ENCODE results near the gene ITLN1. TPM values are rescaled to one million over a fixed set of nuclear protein-coding genes. Genes with fewer than 3 reads are reported as not detected.
"Not testable (repeated sequence)": the region's sequence is repeated elsewhere in the genome, so short reads cannot be mapped to it uniquely, and the experiment has no call there.

The ITLN1 gene
- polyA plus RNA-seq, 1 donor from 2014 or later: not detected

GRCh38 chr1:160905617-160905989 is 20.6 kb upstream of the ITLN1 start:
- Histone ChIP-seq H3K9ac (ENCODE audit: low read length) (no peak overlapping the region), H3K4me2 (ENCODE audit: low read length) (no peak overlapping the region), H4K20me1 (ENCODE audit: insufficient read depth) (no peaks in the 10 kb centered on the region), H3K79me2 (replicated peaks; ENCODE audit: insufficient read depth, low read length) (no peaks in the 10 kb centered on the region), H3K27me3 (ENCODE audit: insufficient read depth, low read depth, low read length) (no peaks in the 10 kb centered on the region), H3K9me3 (ENCODE audit: low read length) (no peaks in the 10 kb centered on the region), H3F3A (ENCODE audit: insufficient read depth, low read length, poor library complexity, severe bottlenecking) (no peaks in the 10 kb centered on the region), H3K9me2 (ENCODE audit: insufficient read depth, low read length) (no peaks in the 10 kb centered on the region), H3K4me3 (ENCODE audit: low read length) (no peak overlapping the region), H3K27ac (ENCODE audit: low read length) (no peak overlapping the region), H2AFZ (ENCODE audit: low read depth, low read length) (no peak overlapping the region), H3K36me3 (ENCODE audit: insufficient read depth, low read length) (no peaks in the 10 kb centered on the region)
- TF ChIP-seq REST (IDR thresholded peaks at IDR 0.05; ENCODE audit: borderline replicate concordance) (no peak), TAF1 (IDR thresholded peaks at IDR 0.05; ENCODE audit: low read depth) (no peak), SMC3 (conservative IDR thresholded peaks at IDR 0.05; ENCODE audit: poor library complexity) (no peak), EZH2 (IDR thresholded peaks at IDR 0.05; ENCODE audit: borderline replicate concordance, insufficient read depth, low read length, poor library complexity, severe bottlenecking) (no peak), MXI1 (conservative IDR thresholded peaks at IDR 0.05; ENCODE audit: poor library complexity, severe bottlenecking) (no peak), EP300 (conservative IDR thresholded peaks at IDR 0.05; ENCODE audit: poor library complexity, severe bottlenecking) (no peak), POLR2AphosphoS5 (IDR thresholded peaks at IDR 0.05) (no peak), RAD21 (conservative IDR thresholded peaks at IDR 0.05) (no peak), CTCF (IDR thresholded peaks at IDR 0.05; ENCODE audit: poor library complexity, severe bottlenecking) (no peak)

- Histone ChIP-seq H3K4me3 (ENCODE audit: low read length) (no peak overlapping the region), H3K9me3 (ENCODE audit: low read length) (no peaks in the 10 kb centered on the region), H3K4me2 (ENCODE audit: low read length) (no peak overlapping the region), H3K27me3 (ENCODE audit: insufficient read depth, low read depth, low read length) (no peaks in the 10 kb centered on the region), H3K9me2 (ENCODE audit: insufficient read depth, low read length) (no peaks in the 10 kb centered on the region), H3K27ac (ENCODE audit: low read length) (no peak overlapping the region), H4K20me1 (ENCODE audit: insufficient read depth) (no peaks in the 10 kb centered on the region), H3K9ac (ENCODE audit: low read length) (no peak overlapping the region), H3K36me3 (ENCODE audit: insufficient read depth, low read length) (no peaks in the 10 kb centered on the region), H3K79me2 (replicated peaks; ENCODE audit: insufficient read depth, low read length) (no peaks in the 10 kb centered on the region), H3F3A (ENCODE audit: insufficient read depth, low read length, poor library complexity, severe bottlenecking) (no peaks in the 10 kb centered on the region), H2AFZ (ENCODE audit: low read depth, low read length) (no peak overlapping the region)
- no peak for TF ChIP-seq CTCF (IDR thresholded peaks at IDR 0.05; ENCODE audit: poor library complexity, severe bottlenecking)
- TF ChIP-seq EZH2 (IDR thresholded peaks at IDR 0.05; ENCODE audit: borderline replicate concordance, insufficient read depth, low read length, poor library complexity, severe bottlenecking): no peak
- no peak for TF ChIP-seq RAD21 (conservative IDR thresholded peaks at IDR 0.05)
- TF ChIP-seq REST (IDR thresholded peaks at IDR 0.05; ENCODE audit: borderline replicate concordance): no peak
- TF ChIP-seq MXI1 (conservative IDR thresholded peaks at IDR 0.05; ENCODE audit: poor library complexity, severe bottlenecking): no peak
- TF ChIP-seq EP300 (conservative IDR thresholded peaks at IDR 0.05; ENCODE audit: poor library complexity, severe bottlenecking): no peak
- TF ChIP-seq POLR2AphosphoS5 (IDR thresholded peaks at IDR 0.05): no peak
- no peak for TF ChIP-seq SMC3 (conservative IDR thresholded peaks at IDR 0.05; ENCODE audit: poor library complexity)
- no peak for TF ChIP-seq TAF1 (IDR thresholded peaks at IDR 0.05; ENCODE audit: low read depth)
Measured at GRCh38 chr1:160904783-160905616, 20.0 kb upstream of the ITLN1 start.

- not testable (repeated sequence) for H3K36me3 ChIP-seq (ENCODE audit: insufficient read depth, low read length)
Measured at GRCh38 chr1:160902251-160902650, 17.3 kb upstream of the ITLN1 start.

More at GRCh38 chr1:160902251-160902650, 17.3 kb upstream of the ITLN1 start:
- H3K4me2 ChIP-seq (ENCODE audit: low read length); H3K9me3 ChIP-seq (ENCODE audit: low read length); H3F3A ChIP-seq (ENCODE audit: insufficient read depth, low read length, poor library complexity, severe bottlenecking); H4K20me1 ChIP-seq (ENCODE audit: insufficient read depth); H3K9ac ChIP-seq (ENCODE audit: low read length); H2AFZ ChIP-seq (ENCODE audit: low read depth, low read length); H3K27me3 ChIP-seq (ENCODE audit: insufficient read depth, low read depth, low read length); H3K27ac ChIP-seq (ENCODE audit: low read length); H3K4me3 ChIP-seq (ENCODE audit: low read length); H3K9me2 ChIP-seq (ENCODE audit: insufficient read depth, low read length); H3K79me2 ChIP-seq (replicated peaks; ENCODE audit: insufficient read depth, low read length): not testable (repeated sequence)
